ENCODE results near the gene ALDH2.
"Not testable (repeated sequence)": the region's sequence is repeated elsewhere in the genome, so short reads cannot be mapped to it uniquely, and the experiment has no call there.

Gene ALDH2

GRCh38 chr12:111812881-111813741, 46.4 kb downstream of the ALDH2 start:
- no peak overlapping the region for H3K4me3 ChIP-seq (replicated peaks in 1 of 2; ENCODE audit: low read depth in 2 of 2, low read length in 2 of 2)
- peak; percentile 92 to 93 for DNase-seq (ENCODE audit: low read depth in 2 of 2)
- TF ChIP-seq, protein P1, sequence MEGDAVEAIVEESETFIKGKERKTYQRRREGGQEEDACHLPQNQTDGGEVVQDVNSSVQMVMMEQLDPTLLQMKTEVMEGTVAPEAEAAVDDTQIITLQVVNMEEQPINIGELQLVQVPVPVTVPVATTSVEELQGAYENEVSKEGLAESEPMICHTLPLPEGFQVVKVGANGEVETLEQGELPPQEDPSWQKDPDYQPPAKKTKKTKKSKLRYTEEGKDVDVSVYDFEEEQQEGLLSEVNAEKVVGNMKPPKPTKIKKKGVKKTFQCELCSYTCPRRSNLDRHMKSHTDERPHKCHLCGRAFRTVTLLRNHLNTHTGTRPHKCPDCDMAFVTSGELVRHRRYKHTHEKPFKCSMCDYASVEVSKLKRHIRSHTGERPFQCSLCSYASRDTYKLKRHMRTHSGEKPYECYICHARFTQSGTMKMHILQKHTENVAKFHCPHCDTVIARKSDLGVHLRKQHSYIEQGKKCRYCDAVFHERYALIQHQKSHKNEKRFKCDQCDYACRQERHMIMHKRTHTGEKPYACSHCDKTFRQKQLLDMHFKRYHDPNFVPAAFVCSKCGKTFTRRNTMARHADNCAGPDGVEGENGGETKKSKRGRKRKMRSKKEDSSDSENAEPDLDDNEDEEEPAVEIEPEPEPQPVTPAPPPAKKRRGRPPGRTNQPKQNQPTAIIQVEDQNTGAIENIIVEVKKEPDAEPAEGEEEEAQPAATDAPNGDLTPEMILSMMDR (IDR thresholded peaks at IDR 0.05; ENCODE audit: low read depth, low read length) = peak; percentile 80

DNA sequence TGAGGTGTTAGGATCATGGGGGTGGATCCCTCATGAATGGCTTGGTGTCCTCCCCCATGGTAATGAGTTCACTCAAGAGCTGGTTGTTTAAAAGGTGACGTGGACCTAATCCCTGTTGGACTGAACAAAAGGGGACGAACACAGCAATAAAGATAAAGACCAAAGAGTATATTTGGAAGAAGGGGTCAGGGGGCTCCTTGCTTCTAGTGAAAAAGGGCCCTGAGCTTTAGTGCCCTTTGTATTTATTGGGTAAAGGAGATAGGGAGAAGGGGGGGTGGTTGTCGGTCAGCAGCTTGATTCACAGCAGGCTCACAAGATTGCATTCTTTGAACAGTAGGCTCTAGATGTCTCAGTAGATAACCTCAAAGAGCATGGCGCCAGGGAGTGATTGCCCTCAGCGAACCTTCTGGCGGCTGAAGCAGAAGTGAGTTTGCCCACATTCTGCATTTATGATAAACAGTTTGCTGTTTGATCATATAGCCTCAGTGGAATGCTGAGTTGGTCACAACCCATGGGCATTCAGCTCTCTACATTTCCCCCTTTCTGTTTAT, 49.4 kb downstream of the ALDH2 start:
- DNase-seq (ENCODE audit: low read depth in 2 of 2) = no peak
- no peak overlapping the region for H3K4me3 ChIP-seq (replicated peaks in 1 of 2; ENCODE audit: low read depth in 2 of 2, low read length in 2 of 2)
- TF ChIP-seq, protein P1 (IDR thresholded peaks at IDR 0.05; ENCODE audit: low read depth, low read length) = no peak

DNA sequence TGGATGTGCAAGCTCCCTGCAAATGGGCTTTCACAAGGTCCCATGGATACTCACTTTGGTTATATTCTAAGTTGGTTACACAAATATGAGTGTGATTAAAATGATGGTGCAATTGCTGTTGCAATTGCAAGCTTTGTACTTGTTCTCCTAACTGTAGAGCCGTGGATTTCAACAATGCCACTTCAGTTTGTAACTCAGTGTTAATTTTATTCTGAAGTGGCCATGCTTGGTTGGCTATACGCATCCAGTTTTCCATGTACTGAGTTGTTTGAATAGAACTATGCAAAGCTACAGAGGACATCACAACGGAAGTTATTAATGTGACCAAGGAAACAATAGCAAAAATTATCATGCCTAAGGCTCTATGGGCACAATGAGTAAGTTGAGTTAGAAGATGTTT, 50.2 kb downstream of the ALDH2 start:
- H3K4me3 ChIP-seq (replicated peaks in 1 of 2; ENCODE audit: low read depth in 2 of 2, low read length in 2 of 2) = not testable (repeated sequence)

DNA sequence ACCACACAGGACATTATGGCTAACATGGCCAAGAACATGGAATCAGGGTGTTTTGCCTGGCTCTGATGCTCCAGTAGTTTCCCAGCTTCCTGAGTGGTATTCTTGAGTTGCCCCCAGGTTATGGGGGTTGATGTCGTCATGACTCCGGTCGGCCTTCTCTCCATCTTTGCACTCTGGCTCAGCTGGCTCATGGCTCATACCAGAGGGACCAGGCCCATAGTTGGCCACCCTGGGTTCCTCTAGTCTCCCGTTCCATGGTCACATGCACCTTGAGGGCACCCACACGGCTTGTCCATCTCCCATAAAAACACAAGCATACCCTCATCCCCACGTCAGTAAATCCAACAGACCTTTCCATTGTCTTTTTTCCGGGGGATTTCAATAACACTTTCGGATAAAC, 51.6 kb downstream of the ALDH2 start:
- TF ChIP-seq, protein P1 (IDR thresholded peaks at IDR 0.05; ENCODE audit: low read depth, low read length) = no peak
- DNase-seq (ENCODE audit: low read depth in 2 of 2) = no peak
- no peak overlapping the region for H3K4me3 ChIP-seq (replicated peaks in 1 of 2; ENCODE audit: low read depth in 2 of 2, low read length in 2 of 2)

More for the DNA sequence above, 50.2 kb downstream of the ALDH2 start:
- DNase-seq (ENCODE audit: low read depth in 2 of 2) = not testable (repeated sequence)

- TF ChIP-seq, protein P1 (IDR thresholded peaks at IDR 0.05; ENCODE audit: low read depth, low read length) = no peak
- no peak for DNase-seq (ENCODE audit: low read depth in 2 of 2)
Observed at GRCh38 chr12:111819191-111820158, 52.7 kb downstream of the ALDH2 start.

DNA sequence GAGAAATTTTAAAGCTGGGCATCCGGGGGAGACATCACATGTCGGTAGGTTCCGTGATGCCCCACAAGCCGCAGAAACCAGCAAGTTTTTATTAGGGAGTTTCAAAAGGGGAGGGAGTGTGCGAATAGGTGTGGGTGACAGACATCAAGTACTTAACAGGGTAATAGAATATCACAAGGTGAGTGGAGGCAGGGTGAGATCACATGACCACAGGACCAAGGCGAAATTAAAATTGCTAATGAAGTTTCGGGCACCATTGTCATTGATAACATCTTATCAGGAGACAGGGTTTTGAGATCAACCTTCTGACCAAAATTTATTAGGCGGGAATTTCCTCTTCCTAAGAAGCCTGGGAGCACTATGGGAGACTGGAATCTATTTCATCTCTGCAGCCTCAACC, 54.1 kb downstream of the ALDH2 start:
- DNase-seq (ENCODE audit: low read depth in 2 of 2); H3K4me3 ChIP-seq (replicated peaks in 1 of 2; ENCODE audit: low read depth in 2 of 2, low read length in 2 of 2): not testable (repeated sequence)

More at GRCh38 chr12:111819191-111820158, 52.7 kb downstream of the ALDH2 start:
- no peak overlapping the region for H3K4me3 ChIP-seq (replicated peaks in 1 of 2; ENCODE audit: low read depth in 2 of 2, low read length in 2 of 2)

DNA sequence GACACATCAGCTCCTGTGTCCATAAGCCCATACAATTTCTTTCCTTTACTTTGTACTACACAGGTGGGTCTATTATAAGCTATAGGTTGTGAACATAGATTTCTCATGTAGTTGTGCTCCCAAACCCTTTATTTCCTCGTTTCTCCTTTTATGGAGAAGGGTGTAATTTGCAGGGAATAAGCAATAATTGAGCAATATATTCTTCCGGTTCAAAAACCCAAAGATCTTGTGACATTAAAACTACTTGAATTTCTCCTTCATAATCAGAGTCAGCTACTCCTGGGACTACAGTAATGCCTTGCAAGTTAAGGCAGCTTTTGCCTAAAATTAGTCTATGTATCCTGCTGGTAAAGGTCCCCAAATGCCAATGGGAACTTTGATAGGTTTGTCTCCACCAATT, 56.2 kb downstream of the ALDH2 start:
- no peak for DNase-seq (ENCODE audit: low read depth in 2 of 2)
- TF ChIP-seq, protein P1 (IDR thresholded peaks at IDR 0.05; ENCODE audit: low read depth, low read length) = no peak
- no peak overlapping the region for H3K4me3 ChIP-seq (replicated peaks in 1 of 2; ENCODE audit: low read depth in 2 of 2, low read length in 2 of 2)

All from cardiac fibroblast (primary cell).